ENCODE data around the gene ANKDD1B. TPM values are rescaled to one million over a fixed set of nuclear protein-coding genes. Genes with fewer than 3 reads are reported as not detected.

Gene ANKDD1B
- total and polyA plus RNA-seq, 2 of the 13 experiments (the other 11 are each of a cell fraction or from before 2014, with no cell fraction given) = 0.12 to 0.27 TPM

DNA sequence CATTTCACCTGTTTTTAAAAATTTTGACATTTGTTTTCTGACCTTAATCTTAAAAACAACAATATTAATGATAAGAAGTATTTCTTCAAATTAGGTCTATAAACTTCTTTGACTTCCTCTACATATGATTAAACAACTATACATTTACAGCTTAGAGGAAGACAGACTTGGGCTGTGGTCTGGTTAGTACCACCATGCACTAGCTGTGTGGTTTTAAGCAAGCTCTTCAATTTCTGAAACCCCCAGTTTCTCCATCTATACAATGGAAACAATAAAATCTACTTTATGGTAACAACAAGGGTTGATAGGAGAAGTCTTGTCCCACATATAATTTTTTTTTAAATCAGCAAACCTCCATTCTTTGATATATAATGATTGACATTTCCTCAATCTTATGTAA lies 15.7 kb downstream of the ANKDD1B start (continued):
- no peak for TF ChIP-seq NFKB2 (CRISPR knock-in tag; IDR thresholded peaks at IDR 0.05; ENCODE audit: borderline replicate concordance)
- TF ChIP-seq ZNF703 (CRISPR knock-in tag; IDR thresholded peaks at IDR 0.05; ENCODE audit: borderline replicate concordance) = no peak

GRCh38 chr5:75627801-75628200 lies 16.5 kb downstream of the ANKDD1B start:
- no peak overlapping the region for H3K4me3 ChIP-seq (replicated peaks in 1 of 3; ENCODE audit: insufficient read depth in 1 of 3, low read depth in 2 of 3, low read length in 3 of 3)
- no peaks in the 10 kb centered on the region for H4K20me1 ChIP-seq (ENCODE audit: insufficient read depth, low read length)
- no peaks in the 10 kb centered on the region for H3K79me2 ChIP-seq (ENCODE audit: insufficient read depth, low read length)
- no peak overlapping the region for H3K9ac ChIP-seq (ENCODE audit: insufficient read depth, low read depth, low read length)
- no peaks in the 10 kb centered on the region for H3K27me3 ChIP-seq (ENCODE audit: control insufficient read depth in 1 of 2, insufficient read depth in 2 of 2, low read length in 2 of 2)
- WGBS (ENCODE audit: low lambda C conversion rate) = 85% methylated on average over 1 of the region's 1 CpG
- no peak overlapping the region for H2AFZ ChIP-seq (ENCODE audit: low read length)
- no peaks in the 10 kb centered on the region for H3K9me3 ChIP-seq (ENCODE audit: low read length)
- no peaks in the 10 kb centered on the region for H3K36me3 ChIP-seq (replicated peaks in 1 of 2; ENCODE audit: control insufficient read depth in 1 of 2, insufficient read depth in 2 of 2, low read length in 2 of 2)
- FAIRE-seq (no peak), DNase-seq (ENCODE audit: low spot score) (no peak), ATAC-seq (no peak)
- in situ Hi-C loops (cut with HindIII; ENCODE audit: extremely low pct_ligation_motif_present, low pct_unique_long_range_greater_than_20kb) = no loop called here
- intact Hi-C loops (cut with micrococcal nuclease; ENCODE audit: unreplicated experiment) = no loop called here
- no peak overlapping the region for H3K4me2 ChIP-seq (ENCODE audit: low read depth, low read length)
- peaks cover 6% of the 10 kb centered on the region for H3K4me1 ChIP-seq (ENCODE audit: insufficient read depth, low read length)
- no peak overlapping the region for H3K27ac ChIP-seq (ENCODE audit: extremely low read length, insufficient read depth, low read length)
- ChIA-PET POLR2A (no interaction called here), CTCF (ENCODE audit: low intra/inter-chr PET ratio, low total read pairs) (no interaction called here)
- no TSS peak for BruUV-seq (replicated peaks)
- TF ChIP-seq ADNP (CRISPR knock-in tag; IDR thresholded peaks at IDR 0.05) = no peak

DNA sequence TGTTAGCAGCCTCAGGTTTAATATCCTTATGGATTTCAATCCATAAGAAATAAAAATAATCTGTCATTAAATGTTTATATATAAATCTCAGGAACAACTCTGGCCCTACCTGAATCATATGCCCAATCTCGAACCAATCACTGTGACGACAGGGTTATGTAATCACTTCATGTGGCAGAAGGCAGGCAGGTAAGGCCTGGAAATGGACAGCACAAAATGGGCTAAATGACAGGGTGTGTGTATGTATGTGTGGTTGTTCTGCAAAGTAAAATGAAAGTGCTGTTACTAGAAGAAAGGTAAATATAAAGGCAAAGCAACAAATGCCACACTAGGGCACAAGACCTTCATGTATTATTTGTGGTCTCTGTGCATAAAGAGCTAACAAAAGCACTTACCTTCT lies 19.6 kb downstream of the ANKDD1B start:
- Histone ChIP-seq H3K4me2 (ENCODE audit: low read depth, low read length) (no peak overlapping the region), H2AFZ (ENCODE audit: low read length) (no peak overlapping the region), H3K4me1 (ENCODE audit: insufficient read depth, low read length) (no peaks in the 10 kb centered on the region), H3K27me3 (ENCODE audit: control insufficient read depth in 1 of 2, insufficient read depth in 2 of 2, low read length in 2 of 2) (no peaks in the 10 kb centered on the region), H3K9me3 (ENCODE audit: low read length) (no peaks in the 10 kb centered on the region), H3K36me3 (replicated peaks in 1 of 2; ENCODE audit: control insufficient read depth in 1 of 2, insufficient read depth in 2 of 2, low read length in 2 of 2) (no peaks in the 10 kb centered on the region), H3K79me2 (ENCODE audit: insufficient read depth, low read length) (no peaks in the 10 kb centered on the region), H4K20me1 (ENCODE audit: insufficient read depth, low read length) (no peaks in the 10 kb centered on the region), H3K4me3 (replicated peaks in 1 of 3; ENCODE audit: insufficient read depth in 1 of 3, low read depth in 2 of 3, low read length in 3 of 3) (no peak overlapping the region), H3K9ac (ENCODE audit: insufficient read depth, low read depth, low read length) (no peak overlapping the region), H3K27ac (ENCODE audit: extremely low read length, insufficient read depth, low read length) (no peak overlapping the region)
- no peak for DNase-seq (ENCODE audit: low spot score)
- ChIA-PET CTCF (ENCODE audit: low intra/inter-chr PET ratio, low total read pairs) (no interaction called here), POLR2A (no interaction called here)
- no peak for FAIRE-seq
- in situ Hi-C loops (cut with HindIII; ENCODE audit: extremely low pct_ligation_motif_present, low pct_unique_long_range_greater_than_20kb) (no loop called here), intact Hi-C loops (cut with micrococcal nuclease; ENCODE audit: unreplicated experiment) (loop anchor here (1.0 kb wide), 1 partner anchor 18 kb away; no protein-coding TSS in a partner anchor)
- BruUV-seq (replicated peaks) = no TSS peak
- no peak for ATAC-seq
- 65% methylated on average over 2 of the region's 2 CpGs for WGBS (ENCODE audit: low lambda C conversion rate)
- TF ChIP-seq RBM39 (IDR thresholded peaks at IDR 0.05; ENCODE audit: low read depth, low read length, poor library complexity, severe bottlenecking) (no peak), ZNF879 (CRISPR knock-in tag; IDR thresholded peaks at IDR 0.05) (no peak), ARNTL (CRISPR knock-in tag; IDR thresholded peaks at IDR 0.05) (no peak)
- TF ChIP-seq, protein P1, sequence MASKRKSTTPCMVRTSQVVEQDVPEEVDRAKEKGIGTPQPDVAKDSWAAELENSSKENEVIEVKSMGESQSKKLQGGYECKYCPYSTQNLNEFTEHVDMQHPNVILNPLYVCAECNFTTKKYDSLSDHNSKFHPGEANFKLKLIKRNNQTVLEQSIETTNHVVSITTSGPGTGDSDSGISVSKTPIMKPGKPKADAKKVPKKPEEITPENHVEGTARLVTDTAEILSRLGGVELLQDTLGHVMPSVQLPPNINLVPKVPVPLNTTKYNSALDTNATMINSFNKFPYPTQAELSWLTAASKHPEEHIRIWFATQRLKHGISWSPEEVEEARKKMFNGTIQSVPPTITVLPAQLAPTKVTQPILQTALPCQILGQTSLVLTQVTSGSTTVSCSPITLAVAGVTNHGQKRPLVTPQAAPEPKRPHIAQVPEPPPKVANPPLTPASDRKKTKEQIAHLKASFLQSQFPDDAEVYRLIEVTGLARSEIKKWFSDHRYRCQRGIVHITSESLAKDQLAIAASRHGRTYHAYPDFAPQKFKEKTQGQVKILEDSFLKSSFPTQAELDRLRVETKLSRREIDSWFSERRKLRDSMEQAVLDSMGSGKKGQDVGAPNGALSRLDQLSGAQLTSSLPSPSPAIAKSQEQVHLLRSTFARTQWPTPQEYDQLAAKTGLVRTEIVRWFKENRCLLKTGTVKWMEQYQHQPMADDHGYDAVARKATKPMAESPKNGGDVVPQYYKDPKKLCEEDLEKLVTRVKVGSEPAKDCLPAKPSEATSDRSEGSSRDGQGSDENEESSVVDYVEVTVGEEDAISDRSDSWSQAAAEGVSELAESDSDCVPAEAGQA (IDR thresholded peaks at IDR 0.05; ENCODE audit: low read depth) = no peak
- TF ChIP-seq, protein P1 (CRISPR knock-in tag; IDR thresholded peaks at IDR 0.05; ENCODE audit: borderline replicate concordance) = no peak
- TF ChIP-seq, protein P2, sequence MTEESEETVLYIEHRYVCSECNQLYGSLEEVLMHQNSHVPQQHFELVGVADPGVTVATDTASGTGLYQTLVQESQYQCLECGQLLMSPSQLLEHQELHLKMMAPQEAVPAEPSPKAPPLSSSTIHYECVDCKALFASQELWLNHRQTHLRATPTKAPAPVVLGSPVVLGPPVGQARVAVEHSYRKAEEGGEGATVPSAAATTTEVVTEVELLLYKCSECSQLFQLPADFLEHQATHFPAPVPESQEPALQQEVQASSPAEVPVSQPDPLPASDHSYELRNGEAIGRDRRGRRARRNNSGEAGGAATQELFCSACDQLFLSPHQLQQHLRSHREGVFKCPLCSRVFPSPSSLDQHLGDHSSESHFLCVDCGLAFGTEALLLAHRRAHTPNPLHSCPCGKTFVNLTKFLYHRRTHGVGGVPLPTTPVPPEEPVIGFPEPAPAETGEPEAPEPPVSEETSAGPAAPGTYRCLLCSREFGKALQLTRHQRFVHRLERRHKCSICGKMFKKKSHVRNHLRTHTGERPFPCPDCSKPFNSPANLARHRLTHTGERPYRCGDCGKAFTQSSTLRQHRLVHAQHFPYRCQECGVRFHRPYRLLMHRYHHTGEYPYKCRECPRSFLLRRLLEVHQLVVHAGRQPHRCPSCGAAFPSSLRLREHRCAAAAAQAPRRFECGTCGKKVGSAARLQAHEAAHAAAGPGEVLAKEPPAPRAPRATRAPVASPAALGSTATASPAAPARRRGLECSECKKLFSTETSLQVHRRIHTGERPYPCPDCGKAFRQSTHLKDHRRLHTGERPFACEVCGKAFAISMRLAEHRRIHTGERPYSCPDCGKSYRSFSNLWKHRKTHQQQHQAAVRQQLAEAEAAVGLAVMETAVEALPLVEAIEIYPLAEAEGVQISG (CRISPR knock-in tag; IDR thresholded peaks at IDR 0.05) = no peak
